LNCAP (cell line): Measurements from ENCODE around the gene PRDM16.

ENCODE experiments used
- TF ChIP-seq, protein P1 (sequence below): fragments of 450-650 bp; IDR thresholded peaks from 2 replicates; pipeline ENCODE4 v1.5.1; 2017; ENCODE audit warnings: mild to moderate bottlenecking

PRDM16 gene

DNA sequence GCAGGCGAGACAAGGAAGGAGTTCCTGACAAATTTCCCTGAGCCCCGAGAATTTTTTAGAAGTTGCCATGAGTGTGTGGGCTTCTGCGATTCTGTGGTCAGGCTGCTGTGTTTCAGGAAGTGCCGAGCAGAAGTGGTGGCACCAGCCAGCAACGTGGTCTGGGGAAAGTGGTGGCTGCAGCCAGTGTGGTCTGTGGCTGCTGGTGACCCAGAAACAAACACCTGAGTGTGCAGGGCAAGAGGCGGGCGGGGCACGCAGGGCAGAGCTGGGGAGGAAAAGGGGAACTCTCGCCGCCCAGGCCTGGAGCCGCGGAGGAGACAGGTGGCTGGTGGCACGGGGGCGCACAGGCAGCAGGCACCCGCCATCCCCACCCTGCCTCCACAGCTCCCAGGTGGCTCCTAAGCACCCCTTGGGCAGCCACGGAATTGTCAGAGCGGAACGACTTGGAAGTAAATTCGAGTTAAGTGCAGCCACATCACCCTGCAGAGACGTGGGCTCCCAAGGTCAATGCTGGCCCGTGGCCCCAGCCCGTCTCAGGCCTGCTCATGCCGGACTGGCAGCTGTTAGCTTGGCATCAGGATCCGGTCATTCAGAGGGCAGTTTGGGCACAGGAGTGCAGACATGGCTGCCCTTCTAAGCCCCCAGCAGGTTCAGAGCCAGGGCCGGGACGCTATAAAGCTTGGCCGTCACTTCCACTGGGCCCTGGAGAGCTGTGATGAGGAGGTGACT is 25.1 kb downstream of the PRDM16 start:
- TF ChIP-seq, protein P1, sequence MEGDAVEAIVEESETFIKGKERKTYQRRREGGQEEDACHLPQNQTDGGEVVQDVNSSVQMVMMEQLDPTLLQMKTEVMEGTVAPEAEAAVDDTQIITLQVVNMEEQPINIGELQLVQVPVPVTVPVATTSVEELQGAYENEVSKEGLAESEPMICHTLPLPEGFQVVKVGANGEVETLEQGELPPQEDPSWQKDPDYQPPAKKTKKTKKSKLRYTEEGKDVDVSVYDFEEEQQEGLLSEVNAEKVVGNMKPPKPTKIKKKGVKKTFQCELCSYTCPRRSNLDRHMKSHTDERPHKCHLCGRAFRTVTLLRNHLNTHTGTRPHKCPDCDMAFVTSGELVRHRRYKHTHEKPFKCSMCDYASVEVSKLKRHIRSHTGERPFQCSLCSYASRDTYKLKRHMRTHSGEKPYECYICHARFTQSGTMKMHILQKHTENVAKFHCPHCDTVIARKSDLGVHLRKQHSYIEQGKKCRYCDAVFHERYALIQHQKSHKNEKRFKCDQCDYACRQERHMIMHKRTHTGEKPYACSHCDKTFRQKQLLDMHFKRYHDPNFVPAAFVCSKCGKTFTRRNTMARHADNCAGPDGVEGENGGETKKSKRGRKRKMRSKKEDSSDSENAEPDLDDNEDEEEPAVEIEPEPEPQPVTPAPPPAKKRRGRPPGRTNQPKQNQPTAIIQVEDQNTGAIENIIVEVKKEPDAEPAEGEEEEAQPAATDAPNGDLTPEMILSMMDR = no peak

DNA sequence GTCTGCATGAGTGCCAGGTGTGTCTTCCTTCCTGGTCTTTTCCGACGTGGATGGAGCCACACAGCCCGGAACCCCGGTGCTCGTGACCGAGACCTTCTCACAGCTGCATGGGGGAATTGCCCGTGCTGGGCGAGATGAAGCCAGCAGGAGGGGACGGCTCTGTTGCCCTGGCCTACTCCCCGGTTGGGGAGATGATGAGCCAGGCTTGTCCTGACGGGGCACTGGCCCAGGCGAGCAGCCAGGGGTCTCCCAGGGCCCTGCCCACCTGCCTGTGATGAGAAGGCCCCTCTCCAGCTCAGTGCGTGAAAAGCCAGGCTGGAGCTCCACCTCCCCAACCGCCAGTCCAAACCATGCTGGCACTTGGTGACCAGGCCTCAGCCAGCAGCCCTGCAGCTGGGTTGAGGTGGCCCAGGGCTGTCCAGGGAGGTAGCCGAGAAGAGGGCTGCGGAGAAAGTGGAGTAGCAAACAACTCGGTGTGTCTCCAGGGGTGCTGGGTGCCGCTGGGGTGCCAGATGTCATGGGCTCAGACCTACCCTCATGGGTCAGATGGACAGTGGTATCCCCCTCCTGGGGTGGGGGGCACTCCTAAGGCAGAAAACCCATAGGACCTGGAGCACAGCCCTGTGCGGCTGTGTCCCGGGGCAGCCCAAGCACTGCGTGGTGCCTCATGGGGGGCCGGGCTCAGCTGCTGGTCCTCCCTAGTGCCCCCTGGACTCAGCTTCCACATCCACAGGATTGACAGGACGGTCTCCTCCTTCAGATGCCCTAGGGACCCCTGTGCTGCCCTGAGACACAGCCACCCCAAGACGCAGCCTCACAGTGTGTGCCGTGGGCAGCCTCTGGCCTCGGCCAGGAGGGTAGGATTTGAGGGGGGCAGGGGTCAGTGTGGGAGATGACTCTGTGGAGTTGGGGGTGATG is 26.1 kb downstream of the PRDM16 start:
- TF ChIP-seq, protein P1 = no peak

- TF ChIP-seq, protein P1 = no peak
These were observed 27.3 kb downstream of the PRDM16 start for GRCh38 chr1:3096345-3096744.

DNA sequence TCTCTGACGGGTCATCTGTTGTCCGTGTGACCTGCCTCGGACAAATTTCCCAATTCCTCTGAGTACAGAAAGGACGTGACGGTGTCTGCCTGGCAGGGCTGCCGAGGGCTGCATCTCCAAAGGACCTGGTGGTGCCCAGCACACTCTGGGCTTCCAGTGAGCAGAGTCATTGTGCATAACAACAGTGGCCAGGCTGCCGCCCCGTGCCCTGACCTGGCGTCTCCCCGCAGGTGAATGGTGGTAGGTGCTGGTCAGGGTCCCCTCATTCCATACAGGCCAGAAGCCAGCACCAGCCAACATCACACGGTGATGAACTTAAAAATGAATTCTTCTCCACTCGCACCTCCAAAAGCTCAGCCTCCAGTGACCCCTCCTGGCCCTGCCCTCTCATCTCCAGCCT is 28.2 kb downstream of the PRDM16 start:
- TF ChIP-seq, protein P1 = no peak

- TF ChIP-seq, protein P1 = no peak
These were observed 28.9 kb downstream of the PRDM16 start for GRCh38 chr1:3097861-3098260.

DNA sequence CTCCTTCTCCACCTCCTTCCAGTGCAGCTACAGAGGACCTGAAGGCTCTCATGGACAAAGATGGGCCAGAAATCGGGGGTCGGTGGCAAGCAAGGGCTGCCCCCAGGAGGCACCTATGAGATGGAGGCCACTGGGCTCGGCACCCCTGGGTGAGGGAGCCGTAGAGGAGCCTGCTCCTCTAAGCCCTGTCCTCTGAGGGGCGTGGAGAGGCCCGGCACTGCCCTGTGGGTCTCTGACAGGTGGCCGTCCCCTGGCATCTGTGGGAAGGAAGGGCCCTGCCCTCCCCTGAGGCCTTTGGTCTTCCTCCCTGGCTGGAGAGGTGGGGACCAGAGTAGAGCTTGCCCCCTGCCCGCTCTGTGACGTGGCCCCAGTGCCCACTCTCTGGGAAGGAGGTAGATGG is 30.9 kb downstream of the PRDM16 start:
- TF ChIP-seq, protein P1 = no peak

GRCh38 chr1:3101124-3101939 is 32.3 kb downstream of the PRDM16 start:
- TF ChIP-seq, protein P1 = no peak
